Tibial nerve (tissue), 3 donors: ENCODE measurements around the gene FEM1A.

Experiments used
- POLR2A ChIP-seq, 2 donors: fragments of 450-650 bp; IDR thresholded peaks; one replicate each; pipeline ENCODE4 v1.6.1; 2017; ENCODE audit warnings: antibody characterized with exemption in 2 of 2, mild to moderate bottlenecking in 2 of 2, moderate library complexity in 2 of 2
- TF ChIP-seq, protein P1 (sequence below), 5 experiments: fragments of 200-600 bp in 3 of 5; fragments of 450-650 bp in 2 of 5; sonication (generic) in 3 of 5; IDR thresholded peaks; one replicate each; pipeline ENCODE4 v1.5.1; 2016 to 2019; ENCODE audit warnings: antibody characterized with exemption in 5 of 5, mild to moderate bottlenecking in 3 of 5, moderate library complexity in 2 of 5

DNA sequence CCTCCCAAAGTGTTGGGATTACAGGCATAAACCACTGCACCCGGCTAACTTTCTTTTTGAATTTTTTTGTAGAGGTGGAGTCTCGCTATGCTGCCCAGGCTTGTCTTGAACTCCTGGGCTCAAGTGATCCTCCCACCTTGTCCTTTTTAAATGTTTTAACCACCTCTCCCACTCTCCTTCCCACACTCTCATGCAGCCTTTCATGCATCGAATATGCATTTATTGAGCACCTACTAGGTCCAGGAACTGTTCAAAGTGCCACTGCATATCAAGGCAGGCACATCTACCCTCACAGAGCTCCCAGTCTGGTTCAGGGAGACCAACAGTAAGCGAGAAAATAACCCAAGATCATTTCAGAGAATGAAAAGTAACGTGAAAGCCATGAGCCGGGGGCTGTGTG lies 38.8 kb downstream of the FEM1A start:
- TF ChIP-seq, protein P1, sequence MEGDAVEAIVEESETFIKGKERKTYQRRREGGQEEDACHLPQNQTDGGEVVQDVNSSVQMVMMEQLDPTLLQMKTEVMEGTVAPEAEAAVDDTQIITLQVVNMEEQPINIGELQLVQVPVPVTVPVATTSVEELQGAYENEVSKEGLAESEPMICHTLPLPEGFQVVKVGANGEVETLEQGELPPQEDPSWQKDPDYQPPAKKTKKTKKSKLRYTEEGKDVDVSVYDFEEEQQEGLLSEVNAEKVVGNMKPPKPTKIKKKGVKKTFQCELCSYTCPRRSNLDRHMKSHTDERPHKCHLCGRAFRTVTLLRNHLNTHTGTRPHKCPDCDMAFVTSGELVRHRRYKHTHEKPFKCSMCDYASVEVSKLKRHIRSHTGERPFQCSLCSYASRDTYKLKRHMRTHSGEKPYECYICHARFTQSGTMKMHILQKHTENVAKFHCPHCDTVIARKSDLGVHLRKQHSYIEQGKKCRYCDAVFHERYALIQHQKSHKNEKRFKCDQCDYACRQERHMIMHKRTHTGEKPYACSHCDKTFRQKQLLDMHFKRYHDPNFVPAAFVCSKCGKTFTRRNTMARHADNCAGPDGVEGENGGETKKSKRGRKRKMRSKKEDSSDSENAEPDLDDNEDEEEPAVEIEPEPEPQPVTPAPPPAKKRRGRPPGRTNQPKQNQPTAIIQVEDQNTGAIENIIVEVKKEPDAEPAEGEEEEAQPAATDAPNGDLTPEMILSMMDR (IDR thresholded peaks at IDR 0.05) = no peak
- no peak for TF ChIP-seq POLR2A (IDR thresholded peaks at IDR 0.05)
